Kidney epithelial cell (primary cell): Measurements from ENCODE around the gene MAD1L1. TPM values are rescaled to one million over a fixed set of nuclear protein-coding genes. Genes with fewer than 3 reads are reported as not detected.

ENCODE experiments used
- DNase-seq: peaks from one replicate; pipeline ENCODE4 v3.0.0-alpha.2; 2010; ENCODE audit warnings: low read depth
- H3K27me3 ChIP-seq: 2 replicates; pipeline ENCODE4 v1.6.0; 2011; ENCODE audit warnings: low read length; ENCODE audit not compliant: control insufficient read depth, insufficient read depth
- H3K36me3 ChIP-seq: 2 replicates; pipeline ENCODE4 v1.5.1; 2011; ENCODE audit warnings: low read length; ENCODE audit not compliant: control insufficient read depth, insufficient read depth
- H3K4me3 ChIP-seq: 2 replicates; pipeline ENCODE4 v1.5.1; 2011; ENCODE audit warnings: low read depth, mild to moderate bottlenecking, control low read depth, low read length
- CTCF ChIP-seq: IDR thresholded peaks from 2 replicates; pipeline ENCODE4 v1.5.1; 2011; ENCODE audit warnings: mild to moderate bottlenecking, moderate library complexity, low read length, control low read depth, inconsistent platforms; ENCODE audit not compliant: insufficient read depth, poor library complexity, severe bottlenecking
- total RNA-seq: library from RNA; depleted of rRNA; stranded (reverse); fragments of >200 nt; gene quantifications from 2 replicates; pipeline ENCODE4 v1.2.3, GENCODE V29; 2015

The MAD1L1 gene
- total RNA-seq, 1 donor from 2014 or later = 61.2 TPM

- H3K27me3 ChIP-seq = no peaks in the 10 kb centered on the region
- no peak overlapping the region for H3K4me3 ChIP-seq
- TF ChIP-seq CTCF = no peak
- DNase-seq = no peak
- no peaks in the 10 kb centered on the region for H3K36me3 ChIP-seq
These were observed 219.8 kb downstream of the MAD1L1 start for GRCh38 chr7:2012981-2013380.

GRCh38 chr7:2012044-2012900 is 220.5 kb downstream of the MAD1L1 start:
- Histone ChIP-seq H3K36me3 (no peaks in the 10 kb centered on the region), H3K27me3 (no peaks in the 10 kb centered on the region), H3K4me3 (no peak overlapping the region)
- TF ChIP-seq CTCF = no peak
- DNase-seq = no peak

GRCh38 chr7:2011266-2012043 is 221.3 kb downstream of the MAD1L1 start:
- DNase-seq = no peak
- no peak overlapping the region for H3K4me3 ChIP-seq
- no peaks in the 10 kb centered on the region for H3K27me3 ChIP-seq
- H3K36me3 ChIP-seq = no peaks in the 10 kb centered on the region
- TF ChIP-seq CTCF = no peak

GRCh38 chr7:2010551-2011265 is 222.0 kb downstream of the MAD1L1 start:
- no peaks in the 10 kb centered on the region for H3K27me3 ChIP-seq
- no peak for TF ChIP-seq CTCF
- no peaks in the 10 kb centered on the region for H3K36me3 ChIP-seq
- DNase-seq = no peak
- H3K4me3 ChIP-seq = no peak overlapping the region

- no peak for DNase-seq
- Histone ChIP-seq H3K4me3 (no peak overlapping the region), H3K27me3 (no peaks in the 10 kb centered on the region), H3K36me3 (no peaks in the 10 kb centered on the region)
- TF ChIP-seq CTCF = no peak
These were observed 222.6 kb downstream of the MAD1L1 start for GRCh38 chr7:2010101-2010500.
